HG03097 (cell line): Measurements from ENCODE around the gene GJB4.
A peak's percentile ranks its signal among the peaks of the same experiment; 100 is the strongest.
"Not testable (repeated sequence)": the region's sequence is repeated elsewhere in the genome, so short reads cannot be mapped to it uniquely, and the experiment has no call there.

ENCODE experiments used
- ATAC-seq: cut with Tn5 transposase; IDR thresholded peaks from one replicate; pipeline ENCODE4 v1.9.1; 2021; ENCODE audit not compliant: unreplicated experiment, low FRiP score

GJB4 gene

GRCh38 chr1:34759503-34760357, at the start of gene GJB4:
GJB4 (plus strand) TSS chr1:34759740; CDS start chr1:34761255, 1,515 bp downstream.
- no peak for ATAC-seq

- ATAC-seq = no peak
These were observed 48.7 kb upstream of the GJB4 start for GRCh38 chr1:34710812-34711211.

- ATAC-seq = no peak
These were observed 48.1 kb upstream of the GJB4 start for GRCh38 chr1:34711485-34711884.

GRCh38 chr1:34712007-34712688, 47.4 kb upstream of the GJB4 start:
- no peak for ATAC-seq

GRCh38 chr1:34713443-34713842, 46.1 kb upstream of the GJB4 start:
- ATAC-seq = no peak

GRCh38 chr1:34714386-34714785, 45.2 kb upstream of the GJB4 start:
- ATAC-seq = no peak

GRCh38 chr1:34715139-34715538, 44.4 kb upstream of the GJB4 start:
- no peak for ATAC-seq

GRCh38 chr1:34721241-34721640, 38.3 kb upstream of the GJB4 start:
- ATAC-seq = no peak

GRCh38 chr1:34721646-34722355, 37.7 kb upstream of the GJB4 start:
- no peak for ATAC-seq

- no peak for ATAC-seq
These were observed 32.7 kb upstream of the GJB4 start for GRCh38 chr1:34726861-34727260.

GRCh38 chr1:34730485-34730884, 29.1 kb upstream of the GJB4 start:
- no peak for ATAC-seq

- ATAC-seq = not testable (repeated sequence)
These were observed 26.7 kb upstream of the GJB4 start for GRCh38 chr1:34732831-34733230.

GRCh38 chr1:34736692-34737091, 22.8 kb upstream of the GJB4 start:
- ATAC-seq = no peak

- not testable (repeated sequence) for ATAC-seq
These were observed 22.3 kb upstream of the GJB4 start for GRCh38 chr1:34737236-34737635.

GRCh38 chr1:34739613-34740012, 19.9 kb upstream of the GJB4 start:
- ATAC-seq = no peak

GRCh38 chr1:34740161-34740868, 19.2 kb upstream of the GJB4 start:
- no peak for ATAC-seq

- peak; percentile 67 for ATAC-seq
These were observed 16.8 kb upstream of the GJB4 start for GRCh38 chr1:34742667-34743270.

GRCh38 chr1:34743775-34744174, 15.8 kb upstream of the GJB4 start:
- no peak for ATAC-seq

GRCh38 chr1:34744851-34745250, 14.7 kb upstream of the GJB4 start:
- no peak for ATAC-seq

GRCh38 chr1:34745666-34746065, 13.9 kb upstream of the GJB4 start:
- ATAC-seq = no peak
